ENCODE data around the gene CIPC.

Gene CIPC

GRCh38 chr14:77083082-77083481 is 15.0 kb upstream of the CIPC start:
- peaks cover 8% of the 10 kb centered on the region for H3K9me3 ChIP-seq (ENCODE audit: low read length)
- H3K36me3 ChIP-seq (ENCODE audit: insufficient read depth, low read length) = no peaks in the 10 kb centered on the region
- peaks cover 42% of the 10 kb centered on the region for H3K4me1 ChIP-seq (ENCODE audit: insufficient read depth, low read length)
- H2AFZ ChIP-seq (ENCODE audit: low read depth, low read length) = no peak overlapping the region
- no peaks in the 10 kb centered on the region for H3K27me3 ChIP-seq (ENCODE audit: insufficient read depth, low read length)
- no peak overlapping the region for H3K4me3 ChIP-seq (ENCODE audit: low read length)

GRCh38 chr14:77084985-77085384 is 13.1 kb upstream of the CIPC start:
- peaks cover 49% of the 10 kb centered on the region for H3K4me1 ChIP-seq (ENCODE audit: insufficient read depth, low read length)
- no peaks in the 10 kb centered on the region for H3K36me3 ChIP-seq (ENCODE audit: insufficient read depth, low read length)
- no peaks in the 10 kb centered on the region for H3K27me3 ChIP-seq (ENCODE audit: insufficient read depth, low read length)
- H2AFZ ChIP-seq (ENCODE audit: low read depth, low read length) = peak overlapping the region; percentile 10
- H3K4me3 ChIP-seq (ENCODE audit: low read length) = peak overlapping the region; percentile 49
- peaks cover 5% of the 10 kb centered on the region for H3K9me3 ChIP-seq (ENCODE audit: low read length)

GRCh38 chr14:77085538-77085937 is 12.5 kb upstream of the CIPC start:
- H3K4me1 ChIP-seq (ENCODE audit: insufficient read depth, low read length) = peaks cover 49% of the 10 kb centered on the region
- no peaks in the 10 kb centered on the region for H3K36me3 ChIP-seq (ENCODE audit: insufficient read depth, low read length)
- peak overlapping the region; percentile 49 for H3K4me3 ChIP-seq (ENCODE audit: low read length)
- H2AFZ ChIP-seq (ENCODE audit: low read depth, low read length) = peak overlapping the region; percentile 10
- H3K9me3 ChIP-seq (ENCODE audit: low read length) = no peaks in the 10 kb centered on the region
- H3K27me3 ChIP-seq (ENCODE audit: insufficient read depth, low read length) = no peaks in the 10 kb centered on the region

- H3K36me3 ChIP-seq (ENCODE audit: insufficient read depth, low read length) = no peaks in the 10 kb centered on the region
- H3K4me1 ChIP-seq (ENCODE audit: insufficient read depth, low read length) = peaks cover 49% of the 10 kb centered on the region
- H2AFZ ChIP-seq (ENCODE audit: low read depth, low read length) = peak overlapping the region; percentile 10
- no peaks in the 10 kb centered on the region for H3K9me3 ChIP-seq (ENCODE audit: low read length)
- peak overlapping the region; percentile 49 for H3K4me3 ChIP-seq (ENCODE audit: low read length)
- H3K27me3 ChIP-seq (ENCODE audit: insufficient read depth, low read length) = no peaks in the 10 kb centered on the region
Observed at GRCh38 chr14:77086017-77086727, 11.9 kb upstream of the CIPC start.

GRCh38 chr14:77086951-77087350 is 11.1 kb upstream of the CIPC start:
- H3K27me3 ChIP-seq (ENCODE audit: insufficient read depth, low read length) = no peaks in the 10 kb centered on the region
- H3K4me1 ChIP-seq (ENCODE audit: insufficient read depth, low read length) = peaks cover 49% of the 10 kb centered on the region
- no peak overlapping the region for H3K4me3 ChIP-seq (ENCODE audit: low read length)
- no peaks in the 10 kb centered on the region for H3K36me3 ChIP-seq (ENCODE audit: insufficient read depth, low read length)
- peaks cover 2% of the 10 kb centered on the region for H3K9me3 ChIP-seq (ENCODE audit: low read length)
- no peak overlapping the region for H2AFZ ChIP-seq (ENCODE audit: low read depth, low read length)

- Histone ChIP-seq H3K27me3 (ENCODE audit: insufficient read depth, low read length) (no peaks in the 10 kb centered on the region), H3K9me3 (ENCODE audit: low read length) (peaks cover 2% of the 10 kb centered on the region), H3K4me1 (ENCODE audit: insufficient read depth, low read length) (peaks cover 46% of the 10 kb centered on the region), H3K36me3 (ENCODE audit: insufficient read depth, low read length) (no peaks in the 10 kb centered on the region), H2AFZ (ENCODE audit: low read depth, low read length) (peak overlapping the region; percentile 11), H3K4me3 (ENCODE audit: low read length) (no peak overlapping the region)
Observed at GRCh38 chr14:77087631-77088030, 10.4 kb upstream of the CIPC start.

- H3K27me3 ChIP-seq (ENCODE audit: insufficient read depth, low read length) = no peaks in the 10 kb centered on the region
Observed at GRCh38 chr14:77088219-77088618, 9.8 kb upstream of the CIPC start.

GRCh38 chr14:77088645-77089044 is 9.4 kb upstream of the CIPC start:
- no peak overlapping the region for H3K4me3 ChIP-seq (ENCODE audit: low read length)
- H3K36me3 ChIP-seq (ENCODE audit: insufficient read depth, low read length) = no peaks in the 10 kb centered on the region
- no peaks in the 10 kb centered on the region for H3K27me3 ChIP-seq (ENCODE audit: insufficient read depth, low read length)
- H3K9me3 ChIP-seq (ENCODE audit: low read length) = peaks cover 2% of the 10 kb centered on the region
- no peak overlapping the region for H2AFZ ChIP-seq (ENCODE audit: low read depth, low read length)
- peaks cover 41% of the 10 kb centered on the region for H3K4me1 ChIP-seq (ENCODE audit: insufficient read depth, low read length)

More at GRCh38 chr14:77088219-77088618, 9.8 kb upstream of the CIPC start:
- Histone ChIP-seq H3K4me1 (ENCODE audit: insufficient read depth, low read length) (peaks cover 42% of the 10 kb centered on the region), H3K9me3 (ENCODE audit: low read length) (peaks cover 2% of the 10 kb centered on the region), H3K36me3 (ENCODE audit: insufficient read depth, low read length) (no peaks in the 10 kb centered on the region), H2AFZ (ENCODE audit: low read depth, low read length) (peak overlapping the region; percentile 11), H3K4me3 (ENCODE audit: low read length) (no peak overlapping the region)

- Histone ChIP-seq H3K27me3 (ENCODE audit: insufficient read depth, low read length) (no peaks in the 10 kb centered on the region), H3K9me3 (ENCODE audit: low read length) (peaks cover 2% of the 10 kb centered on the region), H3K36me3 (ENCODE audit: insufficient read depth, low read length) (no peaks in the 10 kb centered on the region), H2AFZ (ENCODE audit: low read depth, low read length) (no peak overlapping the region), H3K4me3 (ENCODE audit: low read length) (no peak overlapping the region), H3K4me1 (ENCODE audit: insufficient read depth, low read length) (peaks cover 23% of the 10 kb centered on the region)
Observed at GRCh38 chr14:77091518-77091917, 6.5 kb upstream of the CIPC start.

- Histone ChIP-seq H3K4me1 (ENCODE audit: insufficient read depth, low read length) (peaks cover 21% of the 10 kb centered on the region), H2AFZ (ENCODE audit: low read depth, low read length) (no peak overlapping the region), H3K27me3 (ENCODE audit: insufficient read depth, low read length) (no peaks in the 10 kb centered on the region), H3K36me3 (ENCODE audit: insufficient read depth, low read length) (no peaks in the 10 kb centered on the region), H3K9me3 (ENCODE audit: low read length) (peaks cover 2% of the 10 kb centered on the region), H3K4me3 (ENCODE audit: low read length) (no peak overlapping the region)
Observed at GRCh38 chr14:77092676-77093075, 5.4 kb upstream of the CIPC start.

GRCh38 chr14:77094672-77095284 is 3.3 kb upstream of the CIPC start:
- Histone ChIP-seq H3K4me1 (ENCODE audit: insufficient read depth, low read length) (peaks cover 21% of the 10 kb centered on the region), H2AFZ (ENCODE audit: low read depth, low read length) (no peak overlapping the region), H3K36me3 (ENCODE audit: insufficient read depth, low read length) (no peaks in the 10 kb centered on the region), H3K4me3 (ENCODE audit: low read length) (no peak overlapping the region), H3K27me3 (ENCODE audit: insufficient read depth, low read length) (no peaks in the 10 kb centered on the region), H3K9me3 (ENCODE audit: low read length) (peaks cover 2% of the 10 kb centered on the region)

GRCh38 chr14:77097006-77097699 is 905 bp upstream of the CIPC start:
- no peaks in the 10 kb centered on the region for H3K27me3 ChIP-seq (ENCODE audit: insufficient read depth, low read length)

More at GRCh38 chr14:77097006-77097699, 905 bp upstream of the CIPC start:
- Histone ChIP-seq H2AFZ (ENCODE audit: low read depth, low read length) (no peak overlapping the region), H3K9me3 (ENCODE audit: low read length) (no peaks in the 10 kb centered on the region), H3K4me3 (ENCODE audit: low read length) (peak overlapping the region; percentile 77), H3K36me3 (ENCODE audit: insufficient read depth, low read length) (no peaks in the 10 kb centered on the region), H3K4me1 (ENCODE audit: insufficient read depth, low read length) (peaks cover 26% of the 10 kb centered on the region)

All from neuron (in vitro differentiated cells).